HCT116 (cell line): ENCODE measurements around the gene RAD54L2. TPM values are rescaled to one million over a fixed set of nuclear protein-coding genes. Genes with fewer than 3 reads are reported as not detected.

Experiments used
- ATAC-seq: fragments of 200-7000 bp; cut with Tn5 transposase; 2 replicates; pipeline ENCODE4 v1.9.1; 2020; ENCODE audit warnings: mild to moderate bottlenecking, moderate library complexity
- BruUV-seq: library from RNA; stranded (reverse); fragments of 400-500 nt; replicated peaks from 2 replicates; lab custom pipeline; 2021; lab: Mats Ljungman, UMichigan
- CTCF ChIA-PET: fragments of 300-600 bp; sonication (Branson Sonifier 250); formaldehyde crosslinking; loops from one replicate; lab custom pipeline; 2021; ENCODE audit warnings: antibody characterized with exemption; lab: Charles Lee
- POLR2A ChIA-PET: fragments of 300-600, 350-600 bp; sonication (Branson Sonifier 250); formaldehyde crosslinking; loops from one replicate; lab custom pipeline; 2021; ENCODE audit warnings: antibody characterized with exemption; lab: Charles Lee
- RAD21 ChIA-PET, 2 experiments: fragments of 300-600 bp; sonication (Branson Sonifier 250); formaldehyde crosslinking; loops; one replicate each; lab custom pipeline; 2023; ENCODE audit warnings: low total read pairs in 2 of 2; ENCODE audit not compliant: uncharacterized antibody in 2 of 2, unreplicated experiment in 2 of 2, low non-redundant PET in 1 of 2; lab: Charles Lee
- DNase-seq: peaks from one replicate; pipeline ENCODE4 v3.0.0-alpha.2; 2010; ENCODE audit warnings: low read depth, low spot score
- H2AFZ ChIP-seq: fragments of 200-600 bp; shearing (Covaris generic), sonication (generic); 2 replicates; pipeline ENCODE4 v1.6.1; 2017; ENCODE audit warnings: low read depth, mixed run types, mixed read lengths, antibody characterized with exemption, low read length; ENCODE audit not compliant: poor library complexity, severe bottlenecking
- H3K27ac ChIP-seq: 2 replicates; pipeline ENCODE4 v1.5.1; 2012; ENCODE audit warnings: low read depth, low read length
- H3K27me3 ChIP-seq: fragments of 200-600 bp; sonication (generic); 2 replicates; pipeline ENCODE4 v1.6.1; 2016; ENCODE audit warnings: mixed run types, low read length, mixed read lengths; ENCODE audit not compliant: insufficient read depth
- H3K36me3 ChIP-seq, 2 experiments: fragments of 200-500 bp in 1 of 2; fragments of 200-600 bp in 1 of 2; sonication (Bioruptor generic) in 1 of 2; sonication (generic) in 1 of 2; 2 replicates each; pipeline versions ENCODE4 v1.5.1 to v1.6.1; 2014 to 2016; ENCODE audit warnings: low read length in 2 of 2, inconsistent platforms in 1 of 2, mixed read lengths in 1 of 2, mixed run types in 1 of 2; ENCODE audit not compliant: insufficient read depth in 2 of 2, control insufficient read depth in 1 of 2
- H3K4me1 ChIP-seq, 2 experiments: fragments of 200-600 bp in 1 of 2; sonication (generic) in 1 of 2; 2 replicates each; pipeline versions ENCODE4 v1.5.1 to v1.6.1; 2012 to 2017; ENCODE audit warnings: low read length in 2 of 2, inconsistent platforms in 1 of 2, mild to moderate bottlenecking in 1 of 2, mixed read lengths in 1 of 2, mixed run types in 1 of 2, moderate library complexity in 1 of 2; ENCODE audit not compliant: insufficient read depth in 2 of 2, control insufficient read depth in 1 of 2
- H3K4me2 ChIP-seq: fragments of 200-600 bp; sonication (generic); 2 replicates; pipeline ENCODE4 v1.6.1; 2017; ENCODE audit warnings: mixed run types, low read length, mixed read lengths
- H3K4me3 ChIP-seq, 2 experiments: fragments of 200-600 bp in 1 of 2; sonication (generic) in 1 of 2; replicated peaks in 1 of 2; 2 replicates each; pipeline ENCODE4 v1.5.1; 2011 to 2016; ENCODE audit warnings: low read length in 2 of 2, control low read depth in 1 of 2, low read depth in 1 of 2, mild to moderate bottlenecking in 1 of 2, mixed read lengths in 1 of 2, mixed run types in 1 of 2
- H3K79me2 ChIP-seq: fragments of 200-600 bp; sonication (generic); 2 replicates; pipeline ENCODE4 v1.6.1; 2017; ENCODE audit warnings: mild to moderate bottlenecking, mixed run types, low read length, moderate library complexity, mixed read lengths; ENCODE audit not compliant: insufficient read depth
- H3K9ac ChIP-seq: fragments of 200-600 bp; sonication (generic); 2 replicates; pipeline ENCODE4 v1.6.1; 2016; ENCODE audit warnings: low read length, mixed read lengths
- H3K9me2 ChIP-seq: fragments of 200-600 bp; sonication (generic), shearing (Covaris generic); 2 replicates; pipeline ENCODE4 v1.6.1; 2017; ENCODE audit warnings: mixed run types, mild to moderate bottlenecking, moderate library complexity; ENCODE audit not compliant: insufficient read depth
- H3K9me3 ChIP-seq, 2 experiments: fragments of 200-500 bp in 1 of 2; fragments of 200-600 bp in 1 of 2; sonication (Bioruptor generic) in 1 of 2; sonication (generic) in 1 of 2; 2 replicates each; pipeline ENCODE4 v1.6.1; 2014 to 2017; ENCODE audit warnings: low read length in 2 of 2, mixed read lengths in 2 of 2, inconsistent platforms in 1 of 2, low read depth in 1 of 2, mild to moderate bottlenecking in 1 of 2, mixed run types in 1 of 2, moderate library complexity in 1 of 2; ENCODE audit not compliant: control insufficient read depth in 1 of 2, insufficient read depth in 1 of 2
- H4K20me1 ChIP-seq: fragments of 200-600 bp; sonication (generic), shearing (Covaris generic); 2 replicates; pipeline ENCODE4 v1.6.1; 2017; ENCODE audit warnings: mixed run types, mild to moderate bottlenecking, moderate library complexity; ENCODE audit not compliant: insufficient read depth
- ELF1 ChIP-seq: IDR thresholded peaks from 2 replicates; pipeline ENCODE4 v1.6.1; 2012; ENCODE audit warnings: low read depth, borderline replicate concordance
- FOSL1 ChIP-seq: IDR thresholded peaks from 2 replicates; pipeline ENCODE4 v1.6.1; 2012; ENCODE audit warnings: low read depth
- RAD21 ChIP-seq: IDR thresholded peaks from 2 replicates; pipeline ENCODE4 v1.6.1; 2012; ENCODE audit warnings: low read depth, mild to moderate bottlenecking
- SIN3A ChIP-seq: IDR thresholded peaks from 2 replicates; pipeline ENCODE4 v1.6.1; 2012; ENCODE audit warnings: low read depth
- SP1 ChIP-seq: IDR thresholded peaks from 2 replicates; pipeline ENCODE4 v1.6.1; 2012; ENCODE audit warnings: low read depth
- TCF7L2 ChIP-seq: IDR thresholded peaks from 2 replicates; pipeline ENCODE4 v1.7.0; 2011; ENCODE audit warnings: borderline replicate concordance, inconsistent platforms; ENCODE audit not compliant: insufficient read depth, insufficient read length; ENCODE audit errors: extremely low read depth
- YY1 ChIP-seq: IDR thresholded peaks from 2 replicates; pipeline ENCODE4 v1.6.1; 2011; ENCODE audit warnings: low read length, low read depth, moderate library complexity, mild to moderate bottlenecking; ENCODE audit not compliant: insufficient replicate concordance; ENCODE audit errors: extremely low read depth
- intact Hi-C: fragments of 100-400 bp; cut with micrococcal nuclease; formaldehyde crosslinking; loops from 2 replicates; pipeline ENCODE4 v1.10.0; 2022
- total RNA-seq: library from RNA; stranded (reverse); gene quantifications from one replicate; pipeline ENCODE4 v1.2.1, GENCODE V29; 2021; ENCODE audit not compliant: unreplicated experiment
- TF ChIP-seq, protein P1 (sequence below): IDR thresholded peaks from 2 replicates; pipeline ENCODE4 v1.6.1; 2011; ENCODE audit warnings: mild to moderate bottlenecking, low read length, moderate library complexity; ENCODE audit not compliant: insufficient replicate concordance; ENCODE audit errors: extremely low read depth
- TF ChIP-seq, protein P2 (sequence below): IDR thresholded peaks from 2 replicates; pipeline ENCODE4 v1.6.1; 2012
- TF ChIP-seq, protein P3 (sequence below): IDR thresholded peaks from 2 replicates; pipeline ENCODE4 v1.6.1; 2012
- TF ChIP-seq, protein P4 (sequence below), 3 experiments: fragments of 200-600 bp in 1 of 3; sonication (generic) in 1 of 3; IDR thresholded peaks in 2 of 3; conservative IDR thresholded peaks in 1 of 3; 2 replicates each; pipeline ENCODE4 v1.5.1; 2012 to 2017; ENCODE audit warnings: low read depth in 2 of 3, low read length in 2 of 3, antibody characterized with exemption in 1 of 3, borderline replicate concordance in 1 of 3, control low read depth in 1 of 3, mild to moderate bottlenecking in 1 of 3, mixed read lengths in 1 of 3, mixed run types in 1 of 3, moderate library complexity in 1 of 3; ENCODE audit not compliant: insufficient read depth in 1 of 3

The RAD54L2 gene
- total RNA-seq, 1 experiment from 2014 or later: 20.2 TPM

DNA sequence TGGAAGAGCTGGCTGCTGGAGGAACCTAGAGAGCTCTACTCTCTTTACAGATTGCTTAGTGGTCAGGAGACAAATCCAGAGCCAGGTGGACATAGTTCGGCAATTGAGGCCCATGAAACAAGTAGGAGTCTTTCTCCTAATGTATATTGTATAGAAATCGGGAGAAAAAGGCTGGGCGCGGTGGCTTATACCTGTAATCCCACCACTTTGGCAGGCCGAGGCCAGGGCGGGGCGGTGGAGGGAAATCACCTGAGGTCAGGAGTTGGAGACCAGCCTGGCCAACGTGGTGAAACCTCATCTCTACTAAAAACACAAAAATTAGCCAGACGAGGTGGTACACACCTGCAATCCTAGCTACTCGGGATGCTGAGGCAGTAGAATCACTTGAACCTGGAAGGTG, 10.8 kb downstream of the RAD54L2 start:
- no TSS peak for BruUV-seq
- H3K9me2 ChIP-seq: no peaks in the 10 kb centered on the region
- intact Hi-C loops: no loop called here

More for the DNA sequence above, 10.8 kb downstream of the RAD54L2 start:
- TF ChIP-seq SIN3A (no peak), SP1 (no peak), ELF1 (no peak), RAD21 (no peak), FOSL1 (no peak), TCF7L2 (no peak), YY1 (no peak)
- TF ChIP-seq, protein P1, sequence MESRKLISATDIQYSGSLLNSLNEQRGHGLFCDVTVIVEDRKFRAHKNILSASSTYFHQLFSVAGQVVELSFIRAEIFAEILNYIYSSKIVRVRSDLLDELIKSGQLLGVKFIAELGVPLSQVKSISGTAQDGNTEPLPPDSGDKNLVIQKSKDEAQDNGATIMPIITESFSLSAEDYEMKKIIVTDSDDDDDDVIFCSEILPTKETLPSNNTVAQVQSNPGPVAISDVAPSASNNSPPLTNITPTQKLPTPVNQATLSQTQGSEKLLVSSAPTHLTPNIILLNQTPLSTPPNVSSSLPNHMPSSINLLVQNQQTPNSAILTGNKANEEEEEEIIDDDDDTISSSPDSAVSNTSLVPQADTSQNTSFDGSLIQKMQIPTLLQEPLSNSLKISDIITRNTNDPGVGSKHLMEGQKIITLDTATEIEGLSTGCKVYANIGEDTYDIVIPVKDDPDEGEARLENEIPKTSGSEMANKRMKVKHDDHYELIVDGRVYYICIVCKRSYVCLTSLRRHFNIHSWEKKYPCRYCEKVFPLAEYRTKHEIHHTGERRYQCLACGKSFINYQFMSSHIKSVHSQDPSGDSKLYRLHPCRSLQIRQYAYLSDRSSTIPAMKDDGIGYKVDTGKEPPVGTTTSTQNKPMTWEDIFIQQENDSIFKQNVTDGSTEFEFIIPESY: no peak
- TF ChIP-seq, protein P2, sequence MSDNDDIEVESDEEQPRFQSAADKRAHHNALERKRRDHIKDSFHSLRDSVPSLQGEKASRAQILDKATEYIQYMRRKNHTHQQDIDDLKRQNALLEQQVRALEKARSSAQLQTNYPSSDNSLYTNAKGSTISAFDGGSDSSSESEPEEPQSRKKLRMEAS: no peak
- TF ChIP-seq, protein P3, sequence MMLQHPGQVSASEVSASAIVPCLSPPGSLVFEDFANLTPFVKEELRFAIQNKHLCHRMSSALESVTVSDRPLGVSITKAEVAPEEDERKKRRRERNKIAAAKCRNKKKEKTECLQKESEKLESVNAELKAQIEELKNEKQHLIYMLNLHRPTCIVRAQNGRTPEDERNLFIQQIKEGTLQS: no peak
- TF ChIP-seq, protein P4, sequence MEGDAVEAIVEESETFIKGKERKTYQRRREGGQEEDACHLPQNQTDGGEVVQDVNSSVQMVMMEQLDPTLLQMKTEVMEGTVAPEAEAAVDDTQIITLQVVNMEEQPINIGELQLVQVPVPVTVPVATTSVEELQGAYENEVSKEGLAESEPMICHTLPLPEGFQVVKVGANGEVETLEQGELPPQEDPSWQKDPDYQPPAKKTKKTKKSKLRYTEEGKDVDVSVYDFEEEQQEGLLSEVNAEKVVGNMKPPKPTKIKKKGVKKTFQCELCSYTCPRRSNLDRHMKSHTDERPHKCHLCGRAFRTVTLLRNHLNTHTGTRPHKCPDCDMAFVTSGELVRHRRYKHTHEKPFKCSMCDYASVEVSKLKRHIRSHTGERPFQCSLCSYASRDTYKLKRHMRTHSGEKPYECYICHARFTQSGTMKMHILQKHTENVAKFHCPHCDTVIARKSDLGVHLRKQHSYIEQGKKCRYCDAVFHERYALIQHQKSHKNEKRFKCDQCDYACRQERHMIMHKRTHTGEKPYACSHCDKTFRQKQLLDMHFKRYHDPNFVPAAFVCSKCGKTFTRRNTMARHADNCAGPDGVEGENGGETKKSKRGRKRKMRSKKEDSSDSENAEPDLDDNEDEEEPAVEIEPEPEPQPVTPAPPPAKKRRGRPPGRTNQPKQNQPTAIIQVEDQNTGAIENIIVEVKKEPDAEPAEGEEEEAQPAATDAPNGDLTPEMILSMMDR (IDR thresholded peaks at IDR 0.05 in 2 of 3, conservative IDR thresholded peaks at IDR 0.05 in 1 of 3; ENCODE audit: borderline replicate concordance in 1 of 3, insufficient read depth in 1 of 3, low read depth in 2 of 3, low read length in 2 of 3): no peak
- Histone ChIP-seq H3K27me3 (no peaks in the 10 kb centered on the region), H3K4me3 (no peak overlapping the region), H3K4me2 (no peak overlapping the region), H3K79me2 (peaks cover 33% of the 10 kb centered on the region), H2AFZ (no peak overlapping the region), H3K27ac (no peak overlapping the region), H3K9me3 (no peaks in the 10 kb centered on the region), H3K4me1 (no peaks in the 10 kb centered on the region), H4K20me1 (no peaks in the 10 kb centered on the region), H3K9ac (no peak overlapping the region), H3K36me3 (0 out of 4 replicates have a peak, but pooled peaks cover 0 to 2% of the 10 kb centered on the region in 2 experiments)
- no peak for DNase-seq
- ATAC-seq: no peak
- RAD21 ChIA-PET: no interaction called here
- POLR2A ChIA-PET: no interaction called here
- CTCF ChIA-PET: no interaction called here
